Neuronal stem cell (in vitro differentiated cells): ENCODE data around the gene NDUFA13. TPM values are rescaled to one million over a fixed set of nuclear protein-coding genes. Genes with fewer than 3 reads are reported as not detected.

Experiments
- DNase-seq: peaks from one replicate; pipeline ENCODE4 v3.0.0-alpha.2; 2013; ENCODE audit warnings: low spot score
- H2AFZ ChIP-seq: one replicate; pipeline ENCODE4 v1.6.1; 2013; ENCODE audit warnings: mild to moderate bottlenecking, low read length, inconsistent platforms
- H2AK5ac ChIP-seq: 2 replicates; pipeline ENCODE4 v1.6.1; 2013; ENCODE audit warnings: low read depth, mild to moderate bottlenecking, inconsistent platforms, low read length, moderate library complexity, mixed read lengths
- H2BK120ac ChIP-seq: 2 replicates; pipeline ENCODE4 v1.6.1; 2013; ENCODE audit warnings: low read depth, mild to moderate bottlenecking, inconsistent platforms, low read length, moderate library complexity, mixed read lengths
- H2BK12ac ChIP-seq: one replicate; pipeline ENCODE4 v1.6.1; 2013; ENCODE audit warnings: low read length, inconsistent platforms
- H2BK15ac ChIP-seq: 2 replicates; pipeline ENCODE4 v1.6.1; 2013; ENCODE audit warnings: mild to moderate bottlenecking, low read length, inconsistent platforms, mixed read lengths
- H2BK5ac ChIP-seq: one replicate; pipeline ENCODE4 v1.6.1; 2013; ENCODE audit warnings: inconsistent platforms, mild to moderate bottlenecking, low read length, moderate library complexity
- H3K14ac ChIP-seq: one replicate; pipeline ENCODE4 v1.6.1; 2013; ENCODE audit warnings: low read length, inconsistent platforms
- H3K18ac ChIP-seq: 2 replicates; pipeline ENCODE4 v1.6.1; 2013; ENCODE audit warnings: low read length, inconsistent platforms
- H3K23ac ChIP-seq: 2 replicates; pipeline ENCODE4 v1.6.1; 2013; ENCODE audit warnings: low read depth, mild to moderate bottlenecking, mixed read lengths, low read length, inconsistent platforms; ENCODE audit not compliant: poor library complexity
- H3K27ac ChIP-seq: replicated peaks from 3 replicates; pipeline ENCODE4 v1.5.1; 2013; ENCODE audit warnings: low read length, inconsistent platforms
- H3K27me3 ChIP-seq, 3 experiments: 2 replicates each; pipeline ENCODE4 v1.6.1; 2013; ENCODE audit warnings: low read length in 3 of 3, mild to moderate bottlenecking in 2 of 3, inconsistent platforms in 1 of 3, low read depth in 1 of 3, mixed read lengths in 1 of 3, moderate library complexity in 1 of 3; ENCODE audit not compliant: control insufficient read depth in 3 of 3, insufficient read depth in 3 of 3
- H3K36me3 ChIP-seq, 2 donors: replicated peaks in 1 of 2; 2 replicates each; pipeline ENCODE4 v1.6.1; 2013; ENCODE audit warnings: low read length in 2 of 2; ENCODE audit not compliant: control insufficient read depth in 2 of 2, insufficient read depth in 2 of 2
- H3K4ac ChIP-seq: 2 replicates; pipeline ENCODE4 v1.6.1; 2013; ENCODE audit warnings: inconsistent platforms, mild to moderate bottlenecking, low read length, moderate library complexity
- H3K4me1 ChIP-seq, 2 donors: 1 replicate in 1 of 2; 2 replicates in 1 of 2; pipeline ENCODE4 v1.6.1; 2013; ENCODE audit warnings: low read length in 2 of 2, low read depth in 1 of 2; ENCODE audit not compliant: control insufficient read depth in 2 of 2, insufficient read depth in 1 of 2
- H3K4me2 ChIP-seq: one replicate; pipeline ENCODE4 v1.6.1; 2013; ENCODE audit warnings: mild to moderate bottlenecking, low read length, inconsistent platforms; ENCODE audit not compliant: insufficient read depth, poor library complexity, severe bottlenecking
- H3K4me3 ChIP-seq, 2 donors: 2 replicates each; pipeline ENCODE4 v1.5.1; 2013; ENCODE audit warnings: low read length in 2 of 2, mild to moderate bottlenecking in 2 of 2, inconsistent platforms in 1 of 2, moderate library complexity in 1 of 2
- H3K79me1 ChIP-seq: one replicate; pipeline ENCODE4 v1.6.1; 2013; ENCODE audit warnings: low read depth, mild to moderate bottlenecking, inconsistent platforms, low read length, moderate library complexity
- H3K9ac ChIP-seq: one replicate; pipeline ENCODE4 v1.6.1; 2013; ENCODE audit warnings: mild to moderate bottlenecking, low read depth, low read length, inconsistent platforms; ENCODE audit not compliant: poor library complexity
- H3K9me3 ChIP-seq, 2 donors: replicated peaks in 1 of 2; 2 replicates each; pipeline versions ENCODE3 to v1.6.1; 2013; ENCODE audit warnings: low read length in 2 of 2, mild to moderate bottlenecking in 2 of 2, inconsistent platforms in 1 of 2, low read depth in 1 of 2, mixed read lengths in 1 of 2, moderate library complexity in 1 of 2; ENCODE audit not compliant: control insufficient read depth in 2 of 2, insufficient read depth in 1 of 2
- H4K8ac ChIP-seq: one replicate; pipeline ENCODE4 v1.6.1; 2013; ENCODE audit warnings: low read depth, mild to moderate bottlenecking, inconsistent platforms, low read length, moderate library complexity
- H4K91ac ChIP-seq: one replicate; pipeline ENCODE4 v1.6.1; 2013; ENCODE audit warnings: low read length, low read depth, mild to moderate bottlenecking, inconsistent platforms; ENCODE audit not compliant: poor library complexity
- WGBS, 2 donors: extraction: QIAGEN DNeasy Blood & Tissue Kit; methylation state at CpG; one replicate each; pipeline ENCODE4 v1.1.7; 2013; ENCODE audit warnings: missing lambda C conversion rate in 2 of 2, mixed read lengths in 1 of 2; ENCODE audit not compliant: insufficient read length in 2 of 2, insufficient replicate concordance in 1 of 2; ENCODE audit errors: extremely low coverage in 2 of 2; 5-methylcytosine and 5-hydroxymethylcytosine counted together
- polyA plus RNA-seq, 2 experiments: library from polyadenylated mRNA; stranded (reverse); fragments of 200-250 nt; gene quantifications; one replicate each; pipeline ENCODE4 v1.2.3, GENCODE V29; 2013

Gene NDUFA13
- polyA plus RNA-seq (2013, experiment 1 of 2): 218 TPM
- polyA plus RNA-seq (2013, experiment 2 of 2): 213 TPM

- peak; percentile 94 for DNase-seq
- peak within 1 kb of the TSS; percentile 80 to 99 for H3K4me3 ChIP-seq
- peak within 1 kb of the TSS; percentile 7 for H2BK120ac ChIP-seq
- no peak within 1 kb of the TSS for H4K91ac ChIP-seq
- H2AK5ac ChIP-seq: peak within 1 kb of the TSS; percentile 90
- no peak within 1 kb of the TSS for H3K27ac ChIP-seq
- H2BK5ac ChIP-seq: peak within 1 kb of the TSS; percentile 66
- H2AFZ ChIP-seq: peak within 1 kb of the TSS; percentile 93
- H3K9me3 ChIP-seq: peaks cover 5% of the 10 kb centered on the region in 2 donors
- H3K23ac ChIP-seq: peak within 1 kb of the TSS; percentile 95
- peaks cover 11% of the 10 kb centered on the region for H3K79me1 ChIP-seq
- H3K14ac ChIP-seq: no peak within 1 kb of the TSS
- H2BK15ac ChIP-seq: no peak within 1 kb of the TSS
- H3K9ac ChIP-seq: peak within 1 kb of the TSS; percentile 82
- H3K4ac ChIP-seq: no peak within 1 kb of the TSS
- peaks cover 3 to 4% of the 10 kb centered on the region in 2 donors for H3K4me1 ChIP-seq
- no CpG with 5 or more reads among the region's 61 CpGs for WGBS, 2 donors
- H3K18ac ChIP-seq: peak within 1 kb of the TSS; percentile 69
- peak within 1 kb of the TSS; percentile 92 for H4K8ac ChIP-seq
- H3K36me3 ChIP-seq: peaks cover 10 to 34% of the 10 kb centered on the region in 2 donors
- H3K4me2 ChIP-seq: peak within 1 kb of the TSS; percentile 72
- no peak within 1 kb of the TSS for H2BK12ac ChIP-seq
- no peaks in the 10 kb centered on the region for H3K27me3 ChIP-seq
Observed at GRCh38 chr19:19515642-19516519, at the start of gene NDUFA13. Gene NDUFA13, plus strand, starts transcription at chr19:19516225. Its CDS starts 14 bp downstream, at chr19:19516239.

- peaks cover 19 to 51% of the 10 kb centered on the region in 2 donors for H3K9me3 ChIP-seq
- DNase-seq: no peak
- no peak overlapping the region for H3K4ac ChIP-seq
Observed at GRCh38 chr19:19468424-19469050, 47.5 kb upstream of the NDUFA13 start.

GRCh38 chr19:19470579-19470978 is 45.4 kb upstream of the NDUFA13 start:
- no peak overlapping the region for H3K23ac ChIP-seq
- peaks cover 4% of the 10 kb centered on the region for H3K79me1 ChIP-seq
- H3K27ac ChIP-seq: no peak overlapping the region
- no CpG with 5 or more reads among the region's 3 CpGs for WGBS, 2 donors
- H2AFZ ChIP-seq: no peak overlapping the region
- H4K91ac ChIP-seq: no peak overlapping the region
- no peak overlapping the region for H3K18ac ChIP-seq
- H3K9me3 ChIP-seq: peaks cover 19 to 47% of the 10 kb centered on the region in 2 donors
- H4K8ac ChIP-seq: no peak overlapping the region
- H3K9ac ChIP-seq: no peak overlapping the region
- H2BK12ac ChIP-seq: no peak overlapping the region
- peaks cover 0 to 4% of the 10 kb centered on the region in 2 donors for H3K4me1 ChIP-seq
- no peak overlapping the region for H3K4ac ChIP-seq
- no peak overlapping the region for H3K14ac ChIP-seq
- no peak for DNase-seq
- no peaks in the 10 kb centered on the region for H3K27me3 ChIP-seq
- H3K36me3 ChIP-seq: peaks cover 30 to 89% of the 10 kb centered on the region in 2 donors
- no peak overlapping the region for H2AK5ac ChIP-seq
- H2BK15ac ChIP-seq: no peak overlapping the region
- no peak overlapping the region for H2BK120ac ChIP-seq
- no peak overlapping the region for H3K4me2 ChIP-seq
- no peak overlapping the region for H2BK5ac ChIP-seq
- no peak overlapping the region for H3K4me3 ChIP-seq

More at GRCh38 chr19:19468424-19469050, 47.5 kb upstream of the NDUFA13 start:
- Histone ChIP-seq H3K23ac (no peak overlapping the region), H3K14ac (no peak overlapping the region), H3K27me3 (no peaks in the 10 kb centered on the region), H2BK12ac (no peak overlapping the region), H3K4me1 (peaks cover 14 to 15% of the 10 kb centered on the region in 2 donors), H2BK5ac (no peak overlapping the region), H4K8ac (no peak overlapping the region), H4K91ac (no peak overlapping the region), H3K18ac (no peak overlapping the region), H2AK5ac (no peak overlapping the region), H3K4me2 (no peak overlapping the region), H3K79me1 (peaks cover 19% of the 10 kb centered on the region), H3K36me3 (peaks cover 29 to 81% of the 10 kb centered on the region in 2 donors), H3K27ac (no peak overlapping the region), H3K4me3 (no peak overlapping the region), H2BK120ac (no peak overlapping the region), H3K9ac (no peak overlapping the region), H2AFZ (no peak overlapping the region), H2BK15ac (no peak overlapping the region)
- WGBS, 2 donors: no CpG with 5 or more reads among the region's 2 CpGs

GRCh38 chr19:19471682-19472081 is 44.3 kb upstream of the NDUFA13 start:
- Histone ChIP-seq H2AK5ac (no peak overlapping the region), H4K91ac (no peak overlapping the region), H3K18ac (no peak overlapping the region), H3K14ac (no peak overlapping the region), H3K79me1 (peaks cover 2% of the 10 kb centered on the region), H2BK12ac (no peak overlapping the region), H3K9ac (no peak overlapping the region), H3K4ac (no peak overlapping the region), H3K4me1 (peaks cover 0 to 4% of the 10 kb centered on the region in 2 donors), H2BK5ac (no peak overlapping the region), H2BK15ac (no peak overlapping the region), H3K23ac (no peak overlapping the region), H4K8ac (no peak overlapping the region), H3K27ac (no peak overlapping the region), H2AFZ (no peak overlapping the region), H3K36me3 (peaks cover 21 to 89% of the 10 kb centered on the region in 2 donors), H3K4me3 (no peak overlapping the region), H3K27me3 (no peaks in the 10 kb centered on the region), H2BK120ac (no peak overlapping the region), H3K4me2 (no peak overlapping the region), H3K9me3 (peaks cover 10 to 36% of the 10 kb centered on the region in 2 donors)
- DNase-seq: no peak
- WGBS, 2 donors: no CpG with 5 or more reads among the region's 6 CpGs
